RPMI7951 (cell line): ENCODE results near the gene IFNA21. TPM values are rescaled to one million over a fixed set of nuclear protein-coding genes. Genes with fewer than 3 reads are reported as not detected.

Experiments
- DNase-seq: peaks from one replicate; pipeline ENCODE4 v3.0.0-alpha.2; 2012; ENCODE audit warnings: low read depth
- total RNA-seq: library from RNA; depleted of rRNA; stranded (reverse); fragments of >200 nt; shearing (Covaris generic); gene quantifications from 2 replicates; pipeline ENCODE4 v1.2.3, GENCODE V29; 2014; rRNA removed

IFNA21 gene
- total RNA-seq, 1 experiment from 2014 or later = not detected

DNA sequence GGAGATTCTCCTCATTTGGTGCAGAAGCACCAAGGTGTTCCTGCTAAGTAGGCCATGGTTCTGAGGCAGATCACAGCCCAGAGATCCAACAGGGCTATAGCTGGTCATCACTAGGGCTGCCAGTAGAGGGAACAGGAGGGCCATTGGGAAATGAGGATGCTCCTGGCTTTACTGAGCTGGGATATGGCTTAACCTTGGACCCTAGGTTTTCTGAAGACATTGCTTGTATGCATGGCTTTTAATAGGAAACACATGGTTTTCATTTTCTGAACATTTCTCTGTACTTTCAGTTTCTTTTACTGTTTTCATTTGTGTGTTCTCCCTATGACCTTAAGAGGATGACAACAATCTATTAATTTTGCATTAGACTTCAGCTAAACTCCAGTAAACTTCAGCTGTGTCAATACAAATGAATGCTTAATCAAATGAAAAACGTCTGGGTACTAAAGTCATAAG lies 25.0 kb downstream of the IFNA21 start, which contains the start of gene IFNW1:
Gene IFNW1 (minus strand): TSS at position 406 of the 456 bp plus-strand sequence. CDS start 262 bp downstream, at position 144.
- DNase-seq = peak; percentile 32

DNA sequence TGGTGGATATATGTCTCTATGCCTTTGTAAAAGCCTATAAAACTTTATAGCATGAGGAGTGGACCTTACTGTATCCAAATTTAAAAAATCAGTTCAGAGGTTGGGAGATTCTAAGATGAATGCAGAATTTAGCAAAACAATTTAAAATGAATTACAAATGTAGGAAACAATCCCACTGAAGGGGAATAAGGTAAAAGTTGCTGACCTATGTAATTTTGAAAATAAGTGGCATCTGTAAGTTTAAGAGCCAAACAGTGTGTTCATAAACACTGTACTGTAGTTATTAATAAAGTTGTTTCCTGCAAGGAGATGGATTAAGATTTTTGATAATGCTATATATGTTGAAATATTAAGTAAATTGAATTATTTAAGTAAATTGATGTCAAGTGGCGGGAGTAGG lies 29.4 kb downstream of the IFNA21 start:
- no peak for DNase-seq

DNA sequence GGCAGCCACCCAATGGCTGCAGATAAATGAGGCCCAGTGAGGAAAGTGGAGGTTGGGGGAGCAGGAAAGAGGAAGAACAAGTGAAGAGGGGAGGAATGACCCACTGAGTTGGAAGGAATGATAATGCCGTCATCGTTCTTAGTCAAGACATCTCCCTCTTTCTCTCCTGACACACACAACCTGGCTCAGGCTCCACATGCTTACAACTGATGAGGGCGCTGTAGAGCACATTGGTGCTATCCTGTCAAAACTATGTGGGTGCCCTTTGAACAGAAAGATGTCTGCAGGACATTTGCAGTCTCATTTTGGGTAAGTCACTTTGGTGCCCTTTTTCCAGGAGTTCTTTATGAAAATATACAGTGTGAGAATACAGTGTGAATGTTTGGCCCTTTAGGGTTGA lies 30.7 kb downstream of the IFNA21 start:
- no peak for DNase-seq

DNA sequence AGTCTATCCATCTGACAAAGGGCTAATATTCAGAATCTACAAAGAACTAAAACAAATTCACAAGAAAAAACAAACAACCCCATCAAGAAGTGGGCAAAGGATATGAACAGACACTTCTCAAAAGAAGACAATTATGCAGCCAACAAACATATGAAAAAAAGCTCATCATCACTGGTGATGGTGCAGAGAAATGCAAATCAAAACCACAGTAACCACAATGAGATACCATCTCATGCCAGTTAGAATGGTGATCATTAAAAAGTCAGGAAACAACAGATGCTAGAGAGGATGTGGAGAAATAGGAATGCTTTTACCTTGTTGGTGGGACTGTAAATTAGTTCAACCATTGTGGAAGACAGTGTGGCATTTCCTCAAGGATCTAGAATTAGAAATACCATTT lies 38.3 kb downstream of the IFNA21 start:
- DNase-seq = peak; percentile 17

DNA sequence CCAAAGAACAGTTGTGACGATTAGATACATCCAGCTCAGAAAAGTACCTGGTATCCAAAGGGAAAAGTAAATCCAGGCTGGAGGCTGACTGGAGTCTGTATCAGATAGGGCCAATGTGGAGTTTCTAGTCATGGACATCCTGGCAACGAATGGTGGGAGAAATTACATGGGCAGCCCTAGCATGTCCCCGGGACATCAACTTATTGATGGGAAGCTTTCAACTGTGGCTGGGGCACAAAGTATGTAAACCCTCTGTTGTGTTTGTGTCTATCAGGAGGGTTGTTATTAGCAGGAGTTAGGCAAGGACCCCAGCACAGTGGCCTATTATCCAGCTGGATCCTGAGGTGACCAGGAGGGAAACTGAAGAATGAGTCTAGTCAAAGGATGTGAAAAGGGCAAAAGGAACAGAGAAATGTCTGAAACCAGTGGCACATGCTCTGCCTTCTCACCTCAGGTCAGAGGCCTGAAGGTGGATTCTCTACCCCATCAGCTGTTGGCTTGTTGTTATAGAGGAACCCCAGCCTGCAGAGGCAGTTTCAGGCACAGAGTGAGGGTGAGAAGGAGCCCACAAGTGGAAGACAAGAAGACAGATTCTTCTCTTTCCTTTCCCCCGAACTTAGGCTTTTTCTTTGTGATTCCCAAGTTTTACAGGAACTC lies 44.7 kb downstream of the IFNA21 start:
- DNase-seq = no peak

DNA sequence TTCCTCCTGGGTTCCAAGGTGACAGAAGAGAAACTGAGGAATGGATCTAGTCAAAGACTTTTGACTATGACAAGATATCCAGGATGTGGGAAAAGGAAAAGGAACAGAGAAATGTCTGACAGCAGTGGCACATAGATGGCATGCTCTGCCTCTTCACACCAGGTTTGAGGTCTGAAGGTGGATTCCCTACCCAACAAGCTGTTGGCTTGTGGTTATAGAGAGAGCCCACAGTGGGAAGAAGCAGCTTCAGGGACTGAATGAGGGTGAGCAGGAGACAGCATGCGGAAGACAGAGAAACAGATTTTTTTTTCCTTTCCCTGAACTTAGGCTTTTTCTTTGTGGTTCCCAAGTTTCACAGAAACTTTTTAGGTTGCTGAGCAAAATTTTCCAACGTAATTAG lies 45.4 kb downstream of the IFNA21 start:
- DNase-seq = no peak

DNA sequence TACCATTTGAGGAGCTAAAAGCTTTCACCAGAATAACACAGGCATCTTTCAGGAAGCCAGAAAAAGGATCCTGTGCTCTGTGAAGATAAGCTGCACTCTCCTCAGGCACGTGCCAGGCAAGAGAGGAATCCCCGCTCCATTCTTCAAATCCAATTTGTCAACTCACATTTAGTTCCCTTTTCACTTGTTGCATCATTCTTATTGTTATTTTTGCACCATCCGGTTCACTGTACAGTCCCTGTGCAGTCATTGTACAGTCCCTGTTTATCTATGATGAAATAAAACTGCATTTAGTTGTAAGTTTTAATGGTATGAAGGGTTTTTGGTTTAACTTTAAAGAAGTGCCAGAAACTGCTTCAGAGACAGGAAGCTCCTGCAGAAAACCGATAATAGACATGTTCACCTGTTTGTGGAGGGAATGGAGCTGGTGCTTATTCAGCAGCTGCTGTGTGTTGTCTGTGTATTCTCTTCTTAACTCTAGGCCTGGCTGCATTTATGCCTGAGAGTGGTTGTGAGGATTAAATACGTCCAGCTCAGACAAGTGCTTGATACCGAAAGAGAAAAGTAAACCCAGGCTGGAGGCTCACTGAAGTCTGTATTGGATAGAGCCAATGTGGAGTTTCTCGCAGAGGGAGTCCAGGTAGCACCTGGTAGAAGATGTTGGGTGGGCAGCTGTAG lies 47.2 kb downstream of the IFNA21 start:
- no peak for DNase-seq

Other genes with a start within 250 kb of the IFNA21 start
- gene HACD4, start 135.0 kb downstream of the IFNA21 start, total RNA-seq = under 0.01 and 0.24 TPM in 2 replicates
- gene IFNB1, start 88.7 kb downstream of the IFNA21 start, total RNA-seq = not detected in 2 replicates
- gene IFNW1, start 24.8 kb downstream of the IFNA21 start, total RNA-seq = not detected in 2 replicates
- gene IFNA4, start 20.9 kb upstream of the IFNA21 start, total RNA-seq = not detected in 2 replicates
- gene IFNA7, start 35.5 kb upstream of the IFNA21 start, total RNA-seq = not detected in 2 replicates
- not detected in 2 replicates for gene IFNA10, start 40.5 kb upstream of the IFNA21 start, total RNA-seq
- gene IFNA16, start 50.7 kb upstream of the IFNA21 start, total RNA-seq = not detected in 2 replicates
- gene IFNA17, start 61.6 kb upstream of the IFNA21 start, total RNA-seq = not detected in 2 replicates
- gene IFNA14, start 73.3 kb upstream of the IFNA21 start, total RNA-seq = not detected in 2 replicates
- not detected in 2 replicates for gene IFNA5, start 138.7 kb upstream of the IFNA21 start, total RNA-seq
- 19.6 and 22.3 TPM in 2 replicates for gene KLHL9, start 168.7 kb upstream of the IFNA21 start, total RNA-seq
- not detected in 2 replicates for gene IFNA6, start 184.2 kb upstream of the IFNA21 start, total RNA-seq
- not detected in 2 replicates for gene IFNA13, start 201.4 kb upstream of the IFNA21 start, total RNA-seq
- gene IFNA2, start 218.7 kb upstream of the IFNA21 start, total RNA-seq = not detected in 2 replicates
- not detected in 2 replicates for gene IFNA8, start 242.5 kb upstream of the IFNA21 start, total RNA-seq